Trophoblast cell (in vitro differentiated cells and primary cell): ENCODE data around the gene ATAD3C.

Source experiments
- DNase-seq, 2 donors: peaks; one replicate each; pipeline ENCODE4 v3.0.0-alpha.2; 2016
- H2AFZ ChIP-seq: 2 replicates; pipeline ENCODE4 v1.6.1; 2013; ENCODE audit warnings: low read length, moderate library complexity, mild to moderate bottlenecking; ENCODE audit not compliant: insufficient read depth, poor library complexity
- H2AK5ac ChIP-seq: 2 replicates; pipeline ENCODE4 v1.6.1; 2013; ENCODE audit warnings: mild to moderate bottlenecking, low read length
- H2BK120ac ChIP-seq: 2 replicates; pipeline ENCODE4 v1.6.1; 2013; ENCODE audit warnings: low read length, mild to moderate bottlenecking, moderate library complexity; ENCODE audit not compliant: insufficient read depth, poor library complexity
- H2BK12ac ChIP-seq: 2 replicates; pipeline ENCODE4 v1.6.1; 2013; ENCODE audit warnings: mild to moderate bottlenecking, low read length, moderate library complexity
- H2BK5ac ChIP-seq: 2 replicates; pipeline ENCODE4 v1.6.1; 2013; ENCODE audit warnings: low read length, low read depth, moderate library complexity, mild to moderate bottlenecking; ENCODE audit not compliant: poor library complexity
- H3K14ac ChIP-seq: 2 replicates; pipeline ENCODE4 v1.6.1; 2013; ENCODE audit warnings: mild to moderate bottlenecking, low read length
- H3K18ac ChIP-seq: 2 replicates; pipeline ENCODE4 v1.6.1; 2013; ENCODE audit warnings: mild to moderate bottlenecking, low read length
- H3K23ac ChIP-seq: 2 replicates; pipeline ENCODE4 v1.6.1; 2013; ENCODE audit warnings: low read length
- H3K27ac ChIP-seq: 2 replicates; pipeline ENCODE4 v1.5.1; 2013; ENCODE audit warnings: low read depth, mild to moderate bottlenecking, inconsistent platforms, low read length, moderate library complexity
- H3K27me3 ChIP-seq: 2 replicates; pipeline ENCODE4 v1.6.1; 2013; ENCODE audit warnings: inconsistent platforms, mild to moderate bottlenecking, low read length, moderate library complexity; ENCODE audit not compliant: insufficient read depth
- H3K36me3 ChIP-seq, 2 experiments: 1 replicate in 1 of 2; 2 replicates in 1 of 2; pipeline ENCODE4 v1.6.1; 2013; ENCODE audit warnings: low read length in 2 of 2, mild to moderate bottlenecking in 2 of 2, moderate library complexity in 1 of 2; ENCODE audit not compliant: insufficient read depth in 2 of 2, control insufficient read depth in 1 of 2
- H3K4ac ChIP-seq: 2 replicates; pipeline ENCODE4 v1.6.1; 2013; ENCODE audit warnings: low read depth, mild to moderate bottlenecking, low read length, moderate library complexity
- H3K4me1 ChIP-seq, 2 experiments: 1 replicate in 1 of 2; 2 replicates in 1 of 2; pipeline ENCODE4 v1.6.1; 2013; ENCODE audit warnings: low read length in 2 of 2, mild to moderate bottlenecking in 2 of 2, moderate library complexity in 1 of 2; ENCODE audit not compliant: insufficient read depth in 2 of 2, control insufficient read depth in 1 of 2
- H3K4me2 ChIP-seq: 2 replicates; pipeline ENCODE4 v1.6.1; 2013; ENCODE audit warnings: inconsistent platforms, mild to moderate bottlenecking, low read length, moderate library complexity
- H3K4me3 ChIP-seq: 2 replicates; pipeline ENCODE4 v1.5.1; 2013; ENCODE audit warnings: mild to moderate bottlenecking, low read depth, low read length, inconsistent platforms
- H3K79me1 ChIP-seq: one replicate; pipeline ENCODE4 v1.6.1; 2013; ENCODE audit warnings: low read length
- H3K79me2 ChIP-seq: 2 replicates; pipeline ENCODE4 v1.6.1; 2013; ENCODE audit warnings: low read length, mild to moderate bottlenecking; ENCODE audit not compliant: control insufficient read depth, insufficient read depth, poor library complexity
- H3K9ac ChIP-seq: 2 replicates; pipeline ENCODE4 v1.6.1; 2013; ENCODE audit warnings: mild to moderate bottlenecking, low read length
- H3K9me3 ChIP-seq: 2 replicates; pipeline ENCODE4 v1.6.1; 2013; ENCODE audit warnings: low read depth, mild to moderate bottlenecking, control low read depth, inconsistent platforms, low read length; ENCODE audit not compliant: insufficient read depth
- H4K12ac ChIP-seq: 2 replicates; pipeline ENCODE4 v1.6.1; 2013; ENCODE audit warnings: low read depth, mild to moderate bottlenecking, low read length, moderate library complexity
- H4K8ac ChIP-seq: 2 replicates; pipeline ENCODE4 v1.6.1; 2013; ENCODE audit warnings: low read depth, mild to moderate bottlenecking, low read length, moderate library complexity
- H4K91ac ChIP-seq: one replicate; pipeline ENCODE4 v1.6.1; 2013; ENCODE audit warnings: low read depth, mild to moderate bottlenecking, low read length, moderate library complexity
- WGBS: extraction: QIAGEN DNeasy Blood & Tissue Kit; methylation state at CpG from one replicate; pipeline ENCODE4 v1.1.7; 2013; ENCODE audit warnings: missing lambda C conversion rate; ENCODE audit not compliant: insufficient read length, insufficient coverage; ENCODE audit errors: extremely low coverage; 5-methylcytosine and 5-hydroxymethylcytosine counted together

Gene ATAD3C

DNA sequence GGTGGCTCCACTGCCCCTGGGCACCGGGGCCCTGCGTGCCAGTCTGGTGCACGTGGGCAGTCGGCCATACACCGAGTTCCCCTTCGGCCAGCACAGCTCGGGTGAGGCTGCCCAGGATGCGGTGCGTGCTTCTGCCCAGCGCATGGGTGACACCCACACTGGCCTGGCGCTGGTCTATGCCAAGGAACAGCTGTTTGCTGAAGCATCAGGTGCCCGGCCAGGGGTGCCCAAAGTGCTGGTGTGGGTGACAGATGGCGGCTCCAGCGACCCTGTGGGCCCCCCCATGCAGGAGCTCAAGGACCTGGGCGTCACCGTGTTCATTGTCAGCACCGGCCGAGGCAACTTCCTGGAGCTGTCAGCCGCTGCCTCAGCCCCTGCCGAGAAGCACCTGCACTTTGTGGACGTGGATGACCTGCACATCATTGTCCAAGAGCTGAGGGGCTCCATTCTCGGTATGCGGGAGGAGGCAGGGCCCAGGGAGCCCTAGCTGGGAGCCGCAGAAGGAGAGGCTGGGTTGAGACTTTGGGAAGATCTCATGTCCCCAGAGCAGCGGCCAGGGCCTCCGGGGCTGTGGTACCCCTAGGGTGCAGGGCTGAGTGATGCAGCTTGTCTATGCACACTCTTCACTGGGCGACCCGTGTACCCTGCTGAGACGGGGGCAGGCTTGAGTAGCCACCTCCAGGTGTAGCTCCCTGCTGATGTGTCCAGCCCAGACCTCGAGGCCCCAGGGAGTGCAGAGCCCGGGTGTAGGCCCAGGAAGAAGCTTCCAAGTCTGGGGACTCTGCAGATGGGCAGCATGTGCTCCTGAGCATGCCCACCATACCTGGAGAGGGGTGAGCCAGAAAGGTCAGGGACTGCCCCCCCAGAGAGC, 12.2 kb upstream of the ATAD3C start:
- peaks cover 51 to 56% of the 10 kb centered on the region in 2 experiments for H3K4me1 ChIP-seq
- no peak overlapping the region for H2BK120ac ChIP-seq
- no peak overlapping the region for H2AK5ac ChIP-seq
- H2BK5ac ChIP-seq: no peak overlapping the region
- no peak overlapping the region for H4K8ac ChIP-seq
- H3K4me3 ChIP-seq: peak overlapping the region; percentile 53
- peaks cover 2% of the 10 kb centered on the region for H3K9me3 ChIP-seq
- H3K18ac ChIP-seq: no peak overlapping the region
- H3K14ac ChIP-seq: no peak overlapping the region
- H3K27me3 ChIP-seq: no peaks in the 10 kb centered on the region
- no peak for DNase-seq
- no peak overlapping the region for H3K9ac ChIP-seq
- H3K23ac ChIP-seq: no peak overlapping the region
- peak overlapping the region; percentile 13 for H3K4ac ChIP-seq
- H2BK12ac ChIP-seq: no peak overlapping the region
- H3K79me2 ChIP-seq: peaks cover 31% of the 10 kb centered on the region
- no peak overlapping the region for H3K27ac ChIP-seq
- no peak overlapping the region for H2AFZ ChIP-seq
- peaks cover 36% of the 10 kb centered on the region for H3K79me1 ChIP-seq
- no CpG with 5 or more reads among the region's 31 CpGs for WGBS
- H3K4me2 ChIP-seq: peak overlapping the region; percentile 19
- H3K36me3 ChIP-seq: peaks cover 20 to 23% of the 10 kb centered on the region in 2 experiments
- H4K91ac ChIP-seq: no peak overlapping the region
- no peak overlapping the region for H4K12ac ChIP-seq

DNA sequence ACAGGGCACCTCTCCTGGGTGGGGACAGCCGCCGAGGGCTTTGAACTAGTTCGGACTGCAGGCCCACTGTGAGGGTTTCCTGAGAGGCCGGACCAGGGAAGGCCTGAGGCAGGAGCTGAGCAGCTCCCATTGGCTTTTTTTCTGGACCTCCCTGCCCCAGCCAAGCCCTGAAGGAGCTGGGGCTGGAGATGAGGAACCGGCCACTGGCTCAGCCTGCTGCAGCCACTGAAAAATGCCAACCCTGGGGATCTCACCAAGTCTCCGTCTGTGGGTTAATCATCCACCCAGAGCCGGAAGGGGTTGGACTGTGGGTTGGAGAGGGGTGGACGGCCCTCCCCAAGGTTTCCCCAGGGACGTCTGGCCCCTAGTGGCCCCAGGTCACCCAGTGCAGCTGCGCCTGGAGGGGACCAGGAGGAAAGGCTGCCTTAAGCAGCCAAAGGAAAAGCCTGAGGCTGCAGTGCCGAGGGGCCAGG, 11.5 kb upstream of the ATAD3C start:
- Histone ChIP-seq H3K27me3 (no peaks in the 10 kb centered on the region), H2AK5ac (no peak overlapping the region), H3K79me2 (peaks cover 25% of the 10 kb centered on the region), H3K14ac (no peak overlapping the region), H2BK5ac (no peak overlapping the region), H3K4ac (no peak overlapping the region), H3K9ac (no peak overlapping the region), H3K36me3 (peaks cover 20 to 23% of the 10 kb centered on the region in 2 experiments), H3K18ac (no peak overlapping the region), H2BK120ac (no peak overlapping the region), H2BK12ac (no peak overlapping the region), H4K8ac (no peak overlapping the region), H3K27ac (no peak overlapping the region), H3K4me3 (no peak overlapping the region), H2AFZ (no peak overlapping the region), H3K4me2 (peak overlapping the region; percentile 14), H3K4me1 (peaks cover 44 to 49% of the 10 kb centered on the region in 2 experiments), H4K12ac (no peak overlapping the region), H3K79me1 (peaks cover 29% of the 10 kb centered on the region), H3K23ac (no peak overlapping the region), H3K9me3 (peaks cover 2% of the 10 kb centered on the region), H4K91ac (no peak overlapping the region)
- no peak for DNase-seq
- no CpG with 5 or more reads among the region's 11 CpGs for WGBS

DNA sequence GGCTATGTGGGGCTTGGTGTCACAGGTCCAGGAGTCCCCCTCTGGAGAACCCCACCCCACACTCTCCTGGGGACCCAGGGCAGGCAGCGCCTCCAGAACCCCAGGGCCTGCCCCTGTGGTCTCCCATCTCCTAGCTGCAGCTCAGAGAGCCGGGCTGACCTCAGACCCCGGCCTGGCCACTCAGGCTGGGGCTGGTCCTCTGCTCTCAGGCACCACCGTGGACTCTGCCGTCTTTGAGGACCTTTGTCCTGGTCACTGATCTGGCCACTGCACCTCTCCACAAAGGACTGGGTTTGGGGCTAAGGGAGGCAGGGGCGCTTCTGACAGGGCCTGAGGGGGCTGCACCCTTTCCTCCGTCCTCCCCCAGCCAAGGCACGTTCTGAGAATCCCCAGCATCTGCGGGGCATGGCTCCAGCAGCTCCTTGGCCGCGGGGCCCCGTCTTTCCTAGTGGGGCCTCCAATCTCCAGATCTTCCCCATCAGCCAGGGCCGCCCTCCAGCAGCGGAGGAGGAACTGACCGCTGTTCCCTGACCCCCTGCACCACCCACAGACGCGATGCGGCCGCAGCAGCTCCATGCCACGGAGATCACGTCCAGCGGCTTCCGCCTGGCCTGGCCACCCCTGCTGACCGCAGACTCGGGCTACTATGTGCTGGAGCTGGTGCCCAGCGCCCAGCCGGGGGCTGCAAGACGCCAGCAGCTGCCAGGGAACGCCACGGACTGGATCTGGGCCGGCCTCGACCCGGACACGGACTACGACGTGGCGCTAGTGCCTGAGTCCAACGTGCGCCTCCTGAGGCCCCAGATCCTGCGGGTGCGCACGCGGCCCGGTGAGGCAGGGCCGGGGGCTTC, 10.7 kb upstream of the ATAD3C start:
- Histone ChIP-seq H3K4me1 (peaks cover 37 to 42% of the 10 kb centered on the region in 2 experiments), H3K18ac (no peak overlapping the region), H3K4me2 (no peak overlapping the region), H3K9me3 (peaks cover 2% of the 10 kb centered on the region), H2BK12ac (no peak overlapping the region), H2AK5ac (no peak overlapping the region), H3K27ac (peak overlapping the region; percentile 1), H3K23ac (no peak overlapping the region), H3K14ac (no peak overlapping the region), H3K36me3 (peaks cover 20 to 23% of the 10 kb centered on the region in 2 experiments), H3K27me3 (no peaks in the 10 kb centered on the region), H4K8ac (no peak overlapping the region), H3K79me1 (peaks cover 22% of the 10 kb centered on the region), H4K91ac (no peak overlapping the region), H3K4ac (no peak overlapping the region), H4K12ac (no peak overlapping the region), H2BK5ac (no peak overlapping the region), H3K9ac (no peak overlapping the region), H3K79me2 (peaks cover 21% of the 10 kb centered on the region), H3K4me3 (no peak overlapping the region), H2BK120ac (no peak overlapping the region), H2AFZ (no peak overlapping the region)
- no CpG with 5 or more reads among the region's 45 CpGs for WGBS
- DNase-seq: no peak

DNA sequence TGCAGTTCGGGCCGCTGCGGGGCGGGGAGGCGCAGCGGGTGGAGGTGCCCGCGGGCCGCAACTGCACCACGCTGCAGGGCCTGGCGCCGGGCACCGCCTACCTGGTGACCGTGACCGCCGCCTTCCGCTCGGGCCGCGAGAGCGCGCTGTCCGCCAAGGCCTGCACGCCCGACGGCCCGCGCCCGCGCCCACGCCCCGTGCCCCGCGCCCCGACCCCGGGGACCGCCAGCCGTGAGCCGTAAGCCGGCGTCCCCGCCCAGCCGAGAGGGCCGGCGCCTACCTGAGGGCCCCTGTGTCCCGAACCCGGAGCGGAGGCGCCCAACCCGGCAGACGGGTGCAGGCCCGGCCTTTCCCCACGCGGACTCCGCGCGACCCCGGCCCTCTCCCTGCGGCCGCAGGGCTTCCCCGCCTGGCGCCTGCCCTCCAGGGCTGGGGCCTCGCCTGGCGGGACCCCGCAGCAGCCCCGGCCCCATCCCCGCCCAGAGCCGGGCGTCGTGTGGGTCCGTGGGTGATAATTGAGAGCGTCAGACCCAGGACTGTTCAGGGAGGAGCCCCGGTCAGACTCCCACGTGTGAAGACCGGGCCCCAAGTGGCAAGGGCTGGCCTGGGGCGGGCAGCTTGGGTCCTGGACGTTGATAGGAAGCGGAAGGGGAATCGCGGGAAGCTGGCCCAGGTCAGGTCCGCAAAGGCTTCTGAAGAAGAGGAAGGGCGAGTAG, 9.8 kb upstream of the ATAD3C start:
- Histone ChIP-seq H3K79me1 (peaks cover 12% of the 10 kb centered on the region), H3K4me3 (no peak overlapping the region), H3K79me2 (peaks cover 11% of the 10 kb centered on the region), H2BK120ac (no peak overlapping the region), H3K18ac (no peak overlapping the region), H2AFZ (no peak overlapping the region), H3K9me3 (peaks cover 2% of the 10 kb centered on the region), H3K23ac (no peak overlapping the region), H3K27ac (no peak overlapping the region), H3K9ac (no peak overlapping the region), H4K12ac (no peak overlapping the region), H3K4ac (no peak overlapping the region), H3K27me3 (no peaks in the 10 kb centered on the region), H4K8ac (no peak overlapping the region), H3K4me1 (peaks cover 27 to 33% of the 10 kb centered on the region in 2 experiments), H3K36me3 (peaks cover 20 to 23% of the 10 kb centered on the region in 2 experiments), H2BK5ac (no peak overlapping the region), H2AK5ac (no peak overlapping the region), H3K14ac (no peak overlapping the region), H3K4me2 (no peak overlapping the region), H2BK12ac (no peak overlapping the region), H4K91ac (no peak overlapping the region)
- DNase-seq: no peak
- WGBS: no CpG with 5 or more reads among the region's 82 CpGs
